A549 (cell line): ENCODE data around the gene DHDH. TPM values are rescaled to one million over a fixed set of nuclear protein-coding genes. Genes with fewer than 3 reads are reported as not detected.
A peak's percentile ranks its signal among the peaks of the same experiment; 100 is the strongest.
"Not testable (repeated sequence)": the region's sequence is repeated elsewhere in the genome, so short reads cannot be mapped to it uniquely, and the experiment has no call there.

ENCODE experiments used
- ATAC-seq, 2 experiments: fragments of 200-7000 bp in 1 of 2; fragments of >200 bp in 1 of 2; cut with Nextera tagmentation in 1 of 2; cut with Tn5 transposase in 1 of 2; 3 replicates each; pipeline versions ENCODE4 v1.8.0 to v1.9.1; 2018 to 2020; ENCODE audit warnings: mild to moderate bottlenecking in 1 of 2, moderate library complexity in 1 of 2
- CTCF ChIA-PET: fragments of 300-600 bp; sonication (Branson Sonifier 250); formaldehyde crosslinking; extraction: SDS; loops from one replicate; lab custom pipeline; 2021; ENCODE audit warnings: antibody characterized with exemption, inconsistent platforms; lab: Yijun Ruan, JAX
- POLR2A ChIA-PET: fragments of 350-600 bp; formaldehyde crosslinking; extraction: SDS; loops from one replicate; lab custom pipeline; 2021; ENCODE audit warnings: antibody characterized with exemption, inconsistent platforms; lab: Yijun Ruan, JAX
- DNase-seq, 2 experiments: peaks; one replicate each; pipeline versions ENCODE4 v3.0.0 to v3.0.0-alpha.2; 2011 to 2016; ENCODE audit warnings: low read depth in 1 of 2, low spot score in 1 of 2
- FAIRE-seq: peaks from 2 replicates; lab custom pipeline; 2011; peaks lifted over from hg19 to GRCh38; lab: Jason Lieb, UNC
- H3K27ac ChIP-seq, 2 experiments: fragments of >200 bp; sonication (Bioruptor Twin); formaldehyde crosslinking; 3 replicates each; pipeline ENCODE4 v1.5.1; 2016 to 2017
- H3K4me1 ChIP-seq: fragments of >200 bp; sonication (Bioruptor Twin); formaldehyde crosslinking; 3 replicates; pipeline ENCODE4 v1.6.1; 2016
- H3K4me2 ChIP-seq: fragments of >200 bp; sonication (Bioruptor Twin); formaldehyde crosslinking; 3 replicates; pipeline ENCODE4 v1.6.1; 2016
- H3K4me3 ChIP-seq: fragments of >200 bp; sonication (Bioruptor Twin); formaldehyde crosslinking; 3 replicates; pipeline ENCODE4 v1.5.1; 2016
- H3K9me3 ChIP-seq: fragments of >200 bp; sonication (Bioruptor Twin); formaldehyde crosslinking; 3 replicates; pipeline ENCODE4 v1.6.1; 2016
- CBX2 ChIP-seq: fragments of 200-600 bp; sonication (generic); IDR thresholded peaks from 2 replicates; pipeline ENCODE4 v1.6.1; 2016; ENCODE audit warnings: low read depth, mild to moderate bottlenecking, borderline replicate concordance
- CBX8 ChIP-seq: fragments of 200-600 bp; sonication (generic); IDR thresholded peaks from 2 replicates; pipeline ENCODE4 v1.6.1; 2016
- CEBPB ChIP-seq, 2 experiments: fragments of >200 bp in 1 of 2; sonication (Bioruptor Twin) in 1 of 2; formaldehyde crosslinking in 1 of 2; IDR thresholded peaks; 2 replicates each; pipeline ENCODE4 v1.6.1; 2012 to 2016
- EHF ChIP-seq: fragments of 250-450 bp; sonication (Bioruptor Pico); IDR thresholded peaks from 2 replicates; pipeline ENCODE4 v1.5.0; 2020; ENCODE audit warnings: mild to moderate bottlenecking
- ESRRA ChIP-seq: fragments of 150-350 bp; IDR thresholded peaks from 2 replicates; pipeline ENCODE4 v1.6.1; 2014; ENCODE audit warnings: mild to moderate bottlenecking, low read length, borderline replicate concordance
- FOSL2 ChIP-seq, 2 experiments: fragments of 450-650 bp in 1 of 2; fragments of >200 bp in 1 of 2; sonication (Bioruptor Twin) in 1 of 2; formaldehyde crosslinking; IDR thresholded peaks; 2 replicates each; pipeline versions ENCODE4 v1.5.0 to v1.6.1; 2016 to 2020; ENCODE audit warnings: mild to moderate bottlenecking in 1 of 2, moderate library complexity in 1 of 2
- GATA3 ChIP-seq: IDR thresholded peaks from 2 replicates; pipeline ENCODE4 v1.6.1; 2012; ENCODE audit warnings: borderline replicate concordance
- HOXA7 ChIP-seq: fragments of 250-450 bp; sonication (Bioruptor Pico); IDR thresholded peaks from 2 replicates; pipeline ENCODE4 v1.5.0; 2020; ENCODE audit warnings: mild to moderate bottlenecking, moderate library complexity
- HOXB13 ChIP-seq: fragments of 250-450 bp; sonication (Bioruptor Pico); IDR thresholded peaks from 2 replicates; pipeline ENCODE4 v1.5.0; 2020; ENCODE audit warnings: low read depth, mild to moderate bottlenecking, moderate library complexity
- JUNB ChIP-seq: fragments of >200 bp; sonication (Bioruptor Twin); formaldehyde crosslinking; IDR thresholded peaks from 2 replicates; pipeline ENCODE4 v1.6.1; 2016
- MAFK ChIP-seq: fragments of 450-650 bp; IDR thresholded peaks from 2 replicates; pipeline ENCODE4 v1.6.1; 2014; ENCODE audit not compliant: partially characterized antibody
- MAZ ChIP-seq: fragments of 150-350 bp; IDR thresholded peaks from 2 replicates; pipeline ENCODE4 v1.6.1; 2014; ENCODE audit warnings: antibody characterized with exemption, low read depth, low read length, borderline replicate concordance
- NPAS2 ChIP-seq: fragments of 250-450 bp; sonication (Bioruptor Pico); IDR thresholded peaks from 2 replicates; pipeline ENCODE4 v1.8.0; 2022; ENCODE audit warnings: mild to moderate bottlenecking, moderate library complexity, borderline replicate concordance
- NR3C1 ChIP-seq: fragments of >200 bp; sonication (Bioruptor Twin); formaldehyde crosslinking; IDR thresholded peaks from 3 replicates; pipeline ENCODE4 v1.6.1; 2017
- RCOR1 ChIP-seq: fragments of 150-350 bp; IDR thresholded peaks from 2 replicates; pipeline ENCODE4 v1.6.1; 2014; ENCODE audit warnings: antibody characterized with exemption, low read length, low read depth
- RFX5 ChIP-seq: fragments of 450-650 bp; IDR thresholded peaks from 2 replicates; pipeline ENCODE4 v1.7.1; 2014; ENCODE audit warnings: antibody characterized with exemption, mild to moderate bottlenecking, moderate library complexity
- RNF2 ChIP-seq: fragments of 200-600 bp; sonication (generic); IDR thresholded peaks from 2 replicates; pipeline ENCODE4 v1.6.1; 2016; ENCODE audit warnings: low read depth, mild to moderate bottlenecking, antibody characterized with exemption, moderate library complexity, borderline replicate concordance
- SMC3 ChIP-seq: fragments of >200 bp; sonication (Bioruptor Twin); formaldehyde crosslinking; IDR thresholded peaks from 3 replicates; pipeline ENCODE4 v1.6.1; 2018; ENCODE audit warnings: inconsistent platforms
- ZNF302 ChIP-seq: fragments of 250-450 bp; sonication (Bioruptor Pico); IDR thresholded peaks from 2 replicates; pipeline ENCODE4 v1.9.0; 2021; ENCODE audit warnings: inconsistent platforms, mild to moderate bottlenecking, moderate library complexity
- ZSCAN20 ChIP-seq: fragments of 250-450 bp; sonication (Bioruptor Pico); IDR thresholded peaks from 2 replicates; pipeline ENCODE4 v1.8.0; 2022; ENCODE audit warnings: mild to moderate bottlenecking, moderate library complexity
- WGBS: methylation state at CpG from one replicate; pipeline ENCODE4 v1.1.6; 2017; ENCODE audit errors: missing lambda C conversion rate; 5-methylcytosine and 5-hydroxymethylcytosine counted together
- polyA plus RNA-seq, 4 experiments: library from polyadenylated mRNA; depleted of rRNA in 3 of 4; stranded (reverse); fragments of >200 nt; fragmentation: RNase III in 1 of 4; extraction: RNeasy Plus Mini Kit Qiagen cat#74134 plus additional on column Dnase treatment in 1 of 4; gene quantifications; 2 replicates in 3 of 4; 3 replicates in 1 of 4; pipeline ENCODE4 v1.2.3, GENCODE V29; 2011 to 2017
- TF ChIP-seq, protein P1 (sequence below): fragments of 150-350 bp; IDR thresholded peaks from 2 replicates; pipeline ENCODE4 v1.6.1; 2014; ENCODE audit warnings: low read depth, mild to moderate bottlenecking, low read length
- TF ChIP-seq, protein P2 (sequence below): fragments of 450-650 bp; IDR thresholded peaks from 2 replicates; pipeline ENCODE4 v1.6.1; 2014; ENCODE audit warnings: antibody characterized with exemption
- TF ChIP-seq, protein P3 (sequence below): fragments of 250-450 bp; sonication (Bioruptor Pico); IDR thresholded peaks from 2 replicates; pipeline ENCODE4 v1.5.0; 2020; ENCODE audit warnings: low read depth, mild to moderate bottlenecking, moderate library complexity

The DHDH gene
- polyA plus RNA-seq, 2 of the 4 experiments (the other 2 are of a cell fraction) = 0.78 to 1.2 TPM

DNA sequence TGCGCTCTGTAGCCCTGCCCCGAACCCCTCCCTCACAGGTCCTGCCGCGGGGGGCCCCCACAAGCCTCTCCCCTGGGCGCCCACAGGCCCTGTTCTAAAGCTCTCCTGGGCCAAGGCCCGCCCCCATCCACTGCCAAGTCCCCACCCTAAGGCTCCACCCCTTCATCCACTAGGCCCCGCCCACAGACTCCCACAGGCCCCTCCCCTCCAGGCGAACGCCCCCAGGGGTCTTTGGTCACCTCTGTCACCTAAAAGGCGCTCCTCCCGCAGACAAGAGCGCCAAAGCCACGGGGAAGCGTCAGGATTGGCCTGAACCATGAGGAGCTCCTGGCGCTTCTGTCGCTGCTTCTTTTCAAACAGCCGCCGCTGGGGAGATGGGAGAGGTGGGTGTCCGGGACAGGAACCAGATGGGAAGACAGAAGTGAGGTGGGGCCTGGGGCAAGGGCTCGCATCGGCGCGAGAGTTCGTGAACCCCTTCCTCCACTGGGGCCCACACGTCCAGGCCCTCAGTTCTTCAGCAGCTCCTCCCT, 37.2 kb upstream of the DHDH start (continued):
- TF ChIP-seq JUNB = no peak
- TF ChIP-seq, protein P1, sequence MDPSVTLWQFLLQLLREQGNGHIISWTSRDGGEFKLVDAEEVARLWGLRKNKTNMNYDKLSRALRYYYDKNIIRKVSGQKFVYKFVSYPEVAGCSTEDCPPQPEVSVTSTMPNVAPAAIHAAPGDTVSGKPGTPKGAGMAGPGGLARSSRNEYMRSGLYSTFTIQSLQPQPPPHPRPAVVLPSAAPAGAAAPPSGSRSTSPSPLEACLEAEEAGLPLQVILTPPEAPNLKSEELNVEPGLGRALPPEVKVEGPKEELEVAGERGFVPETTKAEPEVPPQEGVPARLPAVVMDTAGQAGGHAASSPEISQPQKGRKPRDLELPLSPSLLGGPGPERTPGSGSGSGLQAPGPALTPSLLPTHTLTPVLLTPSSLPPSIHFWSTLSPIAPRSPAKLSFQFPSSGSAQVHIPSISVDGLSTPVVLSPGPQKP = no peak
- no peak for TF ChIP-seq HOXB13 (CRISPR knock-in tag)
- TF ChIP-seq CBX8 = no peak
- TF ChIP-seq EHF (CRISPR knock-in tag) = no peak

DNA sequence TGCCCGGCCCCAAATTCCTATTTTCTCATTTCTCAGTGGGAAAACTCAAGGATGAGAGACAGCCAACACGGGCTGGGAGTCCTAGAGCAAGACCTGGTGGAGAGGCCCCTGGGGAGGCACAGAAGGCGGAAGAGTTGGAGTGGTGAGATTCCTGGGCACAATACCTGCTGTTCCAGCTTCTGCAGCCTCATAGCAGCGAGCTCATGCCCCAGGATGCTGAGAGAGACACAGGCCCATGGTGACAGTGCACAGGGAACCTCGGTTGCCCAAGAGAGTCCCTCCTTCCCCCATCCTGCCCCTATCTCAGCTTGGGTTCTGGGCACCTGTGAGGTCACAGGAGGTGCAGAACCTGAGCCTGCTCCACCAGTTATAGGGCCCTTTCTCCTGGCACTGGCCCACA, 36.3 kb upstream of the DHDH start:
- TF ChIP-seq ZSCAN20 (CRISPR knock-in tag) (no peak), SMC3 (no peak), GATA3 (no peak), ESRRA (no peak)
- TF ChIP-seq, protein P1 = no peak
- H3K4me2 ChIP-seq = no peak overlapping the region
- ChIA-PET POLR2A (no interaction called here), CTCF (interaction anchor here (0.9 to 2.4 kb wide), 5 partner anchors 10 to 73 kb away, joined by 3 to 9 read pairs (median 3); no protein-coding TSS in a partner anchor)
- WGBS = 61% methylated on average over 5 of the region's 5 CpGs
- no peak for FAIRE-seq
- ATAC-seq = no peak
- DNase-seq = no peak
- H3K27ac ChIP-seq = no peak overlapping the region
- peaks cover 16% of the 10 kb centered on the region; the same call in 2 of the 3 replicates for H3K4me1 ChIP-seq
- H3K9me3 ChIP-seq = no peaks in the 10 kb centered on the region
- H3K4me3 ChIP-seq = no peak overlapping the region

DNA sequence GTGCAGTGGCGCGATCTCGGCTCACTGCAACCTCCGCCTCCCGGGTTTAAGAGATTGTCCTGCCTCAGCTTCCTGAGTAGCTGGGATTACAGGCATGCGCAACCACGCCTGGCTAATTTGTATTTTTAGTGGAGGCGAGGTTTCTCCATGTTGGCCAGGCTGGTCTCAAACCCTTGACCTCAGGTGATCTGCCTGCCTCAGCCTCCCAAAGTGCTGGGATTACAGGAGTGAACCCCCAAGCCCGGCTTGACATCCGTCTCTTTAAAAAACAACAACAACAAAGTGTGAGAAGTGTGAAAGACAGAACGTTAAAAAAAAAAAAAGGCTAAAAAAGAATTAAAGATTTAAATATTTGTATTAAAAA, 34.1 kb upstream of the DHDH start:
- ChIA-PET POLR2A (interaction anchor here (0.5 to 3.1 kb wide), 18 partner anchors 19 to 643 kb away, joined by 3 to 42 read pairs (median 4); partner anchors contain the start of genes BAX, CARD8, DHDH and GYS1), CTCF (interaction anchor here (0.7 to 5.8 kb wide), 16 partner anchors 11 to 94 kb away, joined by 3 to 48 read pairs (median 4); partner anchors contain the start of genes BAX, GYS1 and RUVBL2)
- Histone ChIP-seq H3K4me2 (peak overlapping the region; percentile 87), H3K4me1 (peaks cover 20% of the 10 kb centered on the region; the same call in 2 of the 3 replicates), H3K27ac (peak overlapping the region; percentile 87 to 90), H3K4me3 (peak overlapping the region; percentile 83)
- not testable (repeated sequence) for DNase-seq, ATAC-seq, FAIRE-seq, H3K9me3 ChIP-seq
- 88% methylated on average over 11 of the region's 11 CpGs for WGBS

DNA sequence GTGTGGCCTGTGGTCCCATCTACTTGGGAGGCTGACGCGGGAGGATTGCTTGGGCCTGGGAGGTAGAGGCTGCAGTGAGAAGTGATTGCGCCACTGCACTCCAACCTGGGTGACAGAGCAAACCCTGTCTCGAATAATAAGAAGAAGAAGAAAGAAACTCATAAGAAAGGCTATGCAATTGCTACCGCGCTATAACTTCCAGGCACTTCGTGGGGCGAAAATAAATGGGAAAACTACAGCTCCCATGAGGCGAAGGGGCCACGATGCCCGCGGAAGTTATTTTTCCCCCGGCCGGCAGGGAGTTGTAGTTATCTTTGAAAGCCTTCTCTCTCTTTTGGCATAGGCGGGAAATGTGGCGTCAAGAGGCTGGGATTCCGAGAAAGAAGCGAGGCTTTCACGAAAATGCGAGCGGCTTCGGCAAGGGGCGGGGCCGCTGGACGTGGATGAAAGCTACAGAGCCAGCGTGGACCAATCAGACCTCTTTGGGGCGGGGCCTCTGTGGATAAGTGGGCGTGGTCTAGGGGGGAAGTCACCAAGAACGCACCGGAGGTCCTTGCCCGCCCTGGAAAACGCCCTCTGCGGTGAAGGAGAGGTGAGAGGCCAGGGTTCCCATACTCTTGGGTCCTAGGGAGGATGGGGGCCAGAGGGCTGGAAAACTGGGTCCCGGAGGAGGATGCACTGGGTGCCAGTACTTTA, 33.6 kb upstream of the DHDH start, which contains the start of gene NUCB1:
NUCB1 (plus strand) TSS at position 532 of the 696 bp plus-strand sequence. CDS start 485 bp downstream, outside the sequence.
- peaks cover 20% of the 10 kb centered on the region; the same call in 2 of the 3 replicates for H3K4me1 ChIP-seq
- WGBS = 6% methylated on average over 34 of the region's 34 CpGs
- FAIRE-seq (peak; percentile 99), DNase-seq (peak; percentile 99 to 100), ATAC-seq (peak; percentile 93 to 97)
- POLR2A ChIA-PET = interaction anchor here (0.5 to 3.1 kb wide), 18 partner anchors 19 to 644 kb away, joined by 3 to 42 read pairs (median 4); partner anchors contain the start of genes BAX, CARD8, DHDH and GYS1
- H3K4me2 ChIP-seq = peak within 1 kb of the TSS; percentile 87
- CTCF ChIA-PET = interaction anchor here (0.7 to 5.8 kb wide), 18 partner anchors 10 to 93 kb away, joined by 3 to 48 read pairs (median 4); partner anchors contain the start of genes BAX, GYS1 and RUVBL2
- peak within 1 kb of the TSS; percentile 87 to 90 for H3K27ac ChIP-seq
- peak within 1 kb of the TSS; percentile 83 for H3K4me3 ChIP-seq
- no peaks in the 10 kb centered on the region for H3K9me3 ChIP-seq
- TF ChIP-seq RCOR1 = no peak
- TF ChIP-seq RFX5 = peak; percentile 46; the same call in 1 of the 2 replicates
- TF ChIP-seq, protein P1 = no peak
- no peak for TF ChIP-seq RNF2
- no peak for TF ChIP-seq HOXA7
- no peak for TF ChIP-seq CBX2
- TF ChIP-seq HOXB13 (CRISPR knock-in tag) = no peak
- peak; percentile 43; the same call in 1 of the 2 replicates for TF ChIP-seq MAZ
- TF ChIP-seq, protein P2, sequence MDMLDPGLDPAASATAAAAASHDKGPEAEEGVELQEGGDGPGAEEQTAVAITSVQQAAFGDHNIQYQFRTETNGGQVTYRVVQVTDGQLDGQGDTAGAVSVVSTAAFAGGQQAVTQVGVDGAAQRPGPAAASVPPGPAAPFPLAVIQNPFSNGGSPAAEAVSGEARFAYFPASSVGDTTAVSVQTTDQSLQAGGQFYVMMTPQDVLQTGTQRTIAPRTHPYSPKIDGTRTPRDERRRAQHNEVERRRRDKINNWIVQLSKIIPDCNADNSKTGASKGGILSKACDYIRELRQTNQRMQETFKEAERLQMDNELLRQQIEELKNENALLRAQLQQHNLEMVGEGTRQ = no peak
- TF ChIP-seq NPAS2 = no peak
- TF ChIP-seq FOSL2 (IDR thresholded peaks at IDR 0.05) = no peak
- TF ChIP-seq FOSL2 (CRISPR knock-in tag; IDR thresholded peaks at IDR 0.05) = no peak
- no peak for TF ChIP-seq MAFK
- TF ChIP-seq EHF (CRISPR knock-in tag) = no peak
- peak in 1 of 2 experiments; percentile 57; a peak in 2 of 4 replicates for TF ChIP-seq CEBPB (IDR thresholded peaks at IDR 0.05)
- TF ChIP-seq, protein P3, sequence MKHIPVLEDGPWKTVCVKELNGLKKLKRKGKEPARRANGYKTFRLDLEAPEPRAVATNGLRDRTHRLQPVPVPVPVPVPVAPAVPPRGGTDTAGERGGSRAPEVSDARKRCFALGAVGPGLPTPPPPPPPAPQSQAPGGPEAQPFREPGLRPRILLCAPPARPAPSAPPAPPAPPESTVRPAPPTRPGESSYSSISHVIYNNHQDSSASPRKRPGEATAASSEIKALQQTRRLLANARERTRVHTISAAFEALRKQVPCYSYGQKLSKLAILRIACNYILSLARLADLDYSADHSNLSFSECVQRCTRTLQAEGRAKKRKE (CRISPR knock-in tag) = no peak
- no peak for TF ChIP-seq ZNF302 (CRISPR knock-in tag)
- no peak for TF ChIP-seq JUNB
- no peak for TF ChIP-seq NR3C1
- TF ChIP-seq GATA3 = no peak
